SH-SY5Y (cell line): ENCODE measurements around the gene PDGFD.

Source experiments
- GATA2 ChIP-seq: IDR thresholded peaks from 2 replicates; pipeline ENCODE4 v1.6.1; 2011; ENCODE audit warnings: mild to moderate bottlenecking, low read depth, low read length
- GATA3 ChIP-seq: IDR thresholded peaks from 2 replicates; pipeline ENCODE4 v1.6.1; 2011; ENCODE audit warnings: low read depth, mild to moderate bottlenecking, low read length, moderate library complexity

DNA sequence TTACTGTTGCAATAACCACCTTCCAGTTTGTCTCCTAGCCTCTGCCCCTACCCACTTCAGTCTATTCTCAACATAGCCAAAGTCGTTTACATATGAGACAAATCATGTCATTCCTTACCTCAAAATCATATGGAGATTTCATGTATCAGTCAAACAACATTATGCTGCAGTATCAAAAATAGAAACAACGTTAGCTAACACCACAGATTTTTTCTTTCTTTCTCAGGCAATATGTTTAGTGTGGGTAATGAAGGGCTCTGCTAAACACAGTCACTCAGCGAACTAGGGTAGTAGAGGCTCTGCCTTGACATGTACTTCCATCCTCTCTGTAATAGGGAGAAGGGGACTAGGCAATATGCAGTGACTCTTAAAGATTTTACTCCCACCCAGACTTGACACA lies 268.8 kb downstream of the PDGFD start:
- no peak for TF ChIP-seq GATA3
- no peak for TF ChIP-seq GATA2
